ENCODE results near the gene SETBP1. TPM values are rescaled to one million over a fixed set of nuclear protein-coding genes. Genes with fewer than 3 reads are reported as not detected.

SETBP1 gene
- total and polyA plus RNA-seq, 2 donors from 2014 or later, result 2.7 to 71.7 TPM

GRCh38 chr18:45023519-45023918, 342.8 kb downstream of the SETBP1 start:
- no peaks in the 10 kb centered on the region for H3K9me3 ChIP-seq (ENCODE audit: control insufficient read depth in 2 of 3, insufficient read depth in 1 of 3, low read length in 3 of 3)
- no peak overlapping the region for H3K9ac ChIP-seq (ENCODE audit: low read length in 3 of 3)
- no peak overlapping the region for H3K4me3 ChIP-seq (ENCODE audit: low read length in 3 of 3)
- intact Hi-C loops (cut with DNase I), result no loop called here
- no peak overlapping the region for H3K27ac ChIP-seq (ENCODE audit: low read depth in 2 of 2, low read length in 2 of 2)
- H3K27me3 ChIP-seq (ENCODE audit: control insufficient read depth, insufficient read depth, low read length), result no peaks in the 10 kb centered on the region
- no peak for TF ChIP-seq CTCF (IDR thresholded peaks at IDR 0.05; ENCODE audit: borderline replicate concordance, extremely low read depth, insufficient read depth)
- no peaks in the 10 kb centered on the region for H3K36me3 ChIP-seq (ENCODE audit: control insufficient read depth in 2 of 3, insufficient read depth in 3 of 3, low read length in 3 of 3)
- FAIRE-seq, result no peak
- H3K4me1 ChIP-seq (ENCODE audit: control insufficient read depth in 2 of 3, insufficient read depth in 2 of 3, low read depth in 1 of 3, low read length in 3 of 3), result peaks cover 0 to 4% (median 2%) of the 10 kb centered on the region in 3 donors
- no peak for DNase-seq

- H3K27me3 ChIP-seq (ENCODE audit: control insufficient read depth, insufficient read depth, low read length), result no peaks in the 10 kb centered on the region
- intact Hi-C loops (cut with DNase I), result no loop called here
- H3K36me3 ChIP-seq (ENCODE audit: control insufficient read depth in 2 of 3, insufficient read depth in 3 of 3, low read length in 3 of 3), result no peaks in the 10 kb centered on the region
- FAIRE-seq (no peak), DNase-seq (no peak)
- H3K9me3 ChIP-seq (ENCODE audit: control insufficient read depth in 2 of 3, insufficient read depth in 1 of 3, low read length in 3 of 3), result no peaks in the 10 kb centered on the region
- no peak overlapping the region for H3K27ac ChIP-seq (ENCODE audit: low read depth in 2 of 2, low read length in 2 of 2)
- H3K4me1 ChIP-seq (ENCODE audit: control insufficient read depth in 2 of 3, insufficient read depth in 2 of 3, low read depth in 1 of 3, low read length in 3 of 3), result peaks cover 0 to 4% (median 2%) of the 10 kb centered on the region in 3 donors
- no peak overlapping the region for H3K9ac ChIP-seq (ENCODE audit: low read length in 3 of 3)
- H3K4me3 ChIP-seq (ENCODE audit: low read length in 3 of 3), result no peak overlapping the region
- TF ChIP-seq CTCF (IDR thresholded peaks at IDR 0.05; ENCODE audit: borderline replicate concordance, extremely low read depth, insufficient read depth), result no peak
Measured at GRCh38 chr18:45024357-45025088, 343.8 kb downstream of the SETBP1 start.

GRCh38 chr18:45025089-45025450, 344.4 kb downstream of the SETBP1 start:
- Histone ChIP-seq H3K4me1 (ENCODE audit: control insufficient read depth in 2 of 3, insufficient read depth in 2 of 3, low read depth in 1 of 3, low read length in 3 of 3) (peaks cover 0 to 4% (median 2%) of the 10 kb centered on the region in 3 donors), H3K36me3 (ENCODE audit: control insufficient read depth in 2 of 3, insufficient read depth in 3 of 3, low read length in 3 of 3) (no peaks in the 10 kb centered on the region), H3K4me3 (ENCODE audit: low read length in 3 of 3) (no peak overlapping the region), H3K9ac (ENCODE audit: low read length in 3 of 3) (no peak overlapping the region), H3K27ac (ENCODE audit: low read depth in 2 of 2, low read length in 2 of 2) (no peak overlapping the region), H3K27me3 (ENCODE audit: control insufficient read depth, insufficient read depth, low read length) (no peaks in the 10 kb centered on the region), H3K9me3 (ENCODE audit: control insufficient read depth in 2 of 3, insufficient read depth in 1 of 3, low read length in 3 of 3) (no peaks in the 10 kb centered on the region)
- intact Hi-C loops (cut with DNase I), result no loop called here
- no peak for TF ChIP-seq CTCF (IDR thresholded peaks at IDR 0.05; ENCODE audit: borderline replicate concordance, extremely low read depth, insufficient read depth)
- FAIRE-seq, result no peak
- DNase-seq, result no peak

Data from kidney (tissue), 14 donors.